Measurements from ENCODE around the gene GRIP1. TPM values are rescaled to one million over a fixed set of nuclear protein-coding genes. Genes with fewer than 3 reads are reported as not detected.

GRIP1 gene
- total RNA-seq, 1 donor = under 0.01 TPM

DNA sequence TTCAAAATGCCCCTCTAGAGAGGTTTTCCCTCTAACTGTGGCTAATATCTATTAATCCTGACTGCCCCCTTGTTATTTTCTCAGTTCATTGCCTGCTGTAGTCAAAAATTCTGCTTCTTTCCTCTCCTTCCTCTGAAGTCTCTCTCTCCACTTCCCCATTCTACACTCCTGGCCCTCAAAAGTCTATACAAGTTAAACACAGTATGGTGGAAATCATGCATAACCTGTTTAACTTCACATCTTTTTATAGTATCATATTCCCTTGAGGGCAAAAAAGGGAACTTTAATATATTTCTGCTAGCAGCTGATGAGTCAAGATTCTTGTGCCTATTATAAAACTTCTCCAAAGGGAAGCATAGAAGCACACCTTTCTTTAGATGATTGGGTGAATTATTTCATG lies 16.7 kb downstream of the GRIP1 start:
- H3K27ac ChIP-seq (ENCODE audit: low read depth, low read length) = no peak overlapping the region
- no peaks in the 10 kb centered on the region for H3K36me3 ChIP-seq (ENCODE audit: insufficient read depth, low read length)
- no peaks in the 10 kb centered on the region for H3K79me2 ChIP-seq (ENCODE audit: insufficient read depth, low read length)
- no peak overlapping the region for H3K4me2 ChIP-seq (ENCODE audit: insufficient read depth, low read length)
- peaks cover 3% of the 10 kb centered on the region for H3K4me1 ChIP-seq (ENCODE audit: insufficient read depth, low read length)
- no peaks in the 10 kb centered on the region for H3K27me3 ChIP-seq (ENCODE audit: insufficient read depth, low read length)
- no peak overlapping the region for H3K4me3 ChIP-seq (ENCODE audit: insufficient read depth, low read length)
- no peaks in the 10 kb centered on the region for H3K9me3 ChIP-seq (ENCODE audit: low read depth, low read length)
- no peaks in the 10 kb centered on the region for H4K20me1 ChIP-seq (ENCODE audit: insufficient read depth, low read length)
- H2AFZ ChIP-seq (ENCODE audit: low read length) = no peak overlapping the region
- DNase-seq (ENCODE audit: insufficient read length, low spot score, missing footprints) = no peak
- TF ChIP-seq, protein P1, sequence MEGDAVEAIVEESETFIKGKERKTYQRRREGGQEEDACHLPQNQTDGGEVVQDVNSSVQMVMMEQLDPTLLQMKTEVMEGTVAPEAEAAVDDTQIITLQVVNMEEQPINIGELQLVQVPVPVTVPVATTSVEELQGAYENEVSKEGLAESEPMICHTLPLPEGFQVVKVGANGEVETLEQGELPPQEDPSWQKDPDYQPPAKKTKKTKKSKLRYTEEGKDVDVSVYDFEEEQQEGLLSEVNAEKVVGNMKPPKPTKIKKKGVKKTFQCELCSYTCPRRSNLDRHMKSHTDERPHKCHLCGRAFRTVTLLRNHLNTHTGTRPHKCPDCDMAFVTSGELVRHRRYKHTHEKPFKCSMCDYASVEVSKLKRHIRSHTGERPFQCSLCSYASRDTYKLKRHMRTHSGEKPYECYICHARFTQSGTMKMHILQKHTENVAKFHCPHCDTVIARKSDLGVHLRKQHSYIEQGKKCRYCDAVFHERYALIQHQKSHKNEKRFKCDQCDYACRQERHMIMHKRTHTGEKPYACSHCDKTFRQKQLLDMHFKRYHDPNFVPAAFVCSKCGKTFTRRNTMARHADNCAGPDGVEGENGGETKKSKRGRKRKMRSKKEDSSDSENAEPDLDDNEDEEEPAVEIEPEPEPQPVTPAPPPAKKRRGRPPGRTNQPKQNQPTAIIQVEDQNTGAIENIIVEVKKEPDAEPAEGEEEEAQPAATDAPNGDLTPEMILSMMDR (IDR thresholded peaks at IDR 0.05; ENCODE audit: extremely low read depth, low read depth, low read length) = no peak

DNA sequence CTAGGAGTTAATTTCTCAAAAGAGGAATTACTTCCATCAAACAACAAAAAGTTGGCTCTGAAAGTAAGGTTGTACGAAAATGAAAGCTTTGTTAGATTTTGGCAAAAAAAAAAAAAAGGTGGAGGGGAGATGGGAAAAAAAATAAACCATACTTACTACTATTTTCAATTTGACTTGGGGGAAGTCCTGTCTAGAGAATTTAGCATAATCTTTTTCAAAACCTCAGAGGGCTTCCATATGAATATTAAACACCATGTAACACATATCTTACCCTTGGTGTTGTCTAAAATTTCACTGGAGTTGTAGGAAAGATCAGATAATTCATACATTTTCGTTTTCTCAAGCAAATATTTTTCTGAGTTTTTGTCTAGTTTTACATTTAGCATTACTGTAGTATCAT lies 17.5 kb downstream of the GRIP1 start:
- Histone ChIP-seq H3K9me3 (ENCODE audit: low read depth, low read length) (no peaks in the 10 kb centered on the region), H3K4me1 (ENCODE audit: insufficient read depth, low read length) (peaks cover 3% of the 10 kb centered on the region), H3K27ac (ENCODE audit: low read depth, low read length) (no peak overlapping the region), H4K20me1 (ENCODE audit: insufficient read depth, low read length) (no peaks in the 10 kb centered on the region), H3K79me2 (ENCODE audit: insufficient read depth, low read length) (no peaks in the 10 kb centered on the region), H2AFZ (ENCODE audit: low read length) (no peak overlapping the region), H3K27me3 (ENCODE audit: insufficient read depth, low read length) (no peaks in the 10 kb centered on the region), H3K4me2 (ENCODE audit: insufficient read depth, low read length) (no peak overlapping the region), H3K4me3 (ENCODE audit: insufficient read depth, low read length) (no peak overlapping the region), H3K36me3 (ENCODE audit: insufficient read depth, low read length) (no peaks in the 10 kb centered on the region)
- TF ChIP-seq, protein P1 (IDR thresholded peaks at IDR 0.05; ENCODE audit: extremely low read depth, low read depth, low read length) = no peak
- no peak for DNase-seq (ENCODE audit: insufficient read length, low spot score, missing footprints)

DNA sequence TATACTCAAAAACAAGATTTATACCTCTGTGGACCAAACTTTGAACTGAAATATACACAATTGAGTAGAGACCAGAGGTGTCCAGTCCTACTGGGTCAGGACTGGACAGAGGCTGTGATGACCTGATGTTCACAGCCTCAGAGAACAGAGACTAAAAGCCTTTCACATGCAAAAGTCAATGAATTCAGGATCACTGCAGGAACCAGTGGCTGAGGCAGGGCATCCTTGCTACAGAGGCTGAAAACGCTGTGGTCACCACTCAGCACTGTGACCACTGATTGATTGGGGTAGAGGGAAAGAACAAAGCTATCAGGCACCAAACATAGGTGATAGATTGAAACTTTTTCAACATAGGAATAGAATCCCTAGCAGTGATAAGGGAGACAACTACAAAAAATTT lies 25.1 kb downstream of the GRIP1 start:
- no peaks in the 10 kb centered on the region for H3K4me1 ChIP-seq (ENCODE audit: insufficient read depth, low read length)
- H2AFZ ChIP-seq (ENCODE audit: low read length) = no peak overlapping the region
- peaks cover 8% of the 10 kb centered on the region for H3K27me3 ChIP-seq (ENCODE audit: insufficient read depth, low read length)
- TF ChIP-seq, protein P1 (IDR thresholded peaks at IDR 0.05; ENCODE audit: extremely low read depth, low read depth, low read length) = no peak
- no peaks in the 10 kb centered on the region for H3K79me2 ChIP-seq (ENCODE audit: insufficient read depth, low read length)
- no peak overlapping the region for H3K4me3 ChIP-seq (ENCODE audit: insufficient read depth, low read length)
- DNase-seq (ENCODE audit: insufficient read length, low spot score, missing footprints) = no peak
- no peak overlapping the region for H3K4me2 ChIP-seq (ENCODE audit: insufficient read depth, low read length)
- H3K9me3 ChIP-seq (ENCODE audit: low read depth, low read length) = no peaks in the 10 kb centered on the region
- no peaks in the 10 kb centered on the region for H3K36me3 ChIP-seq (ENCODE audit: insufficient read depth, low read length)
- no peaks in the 10 kb centered on the region for H4K20me1 ChIP-seq (ENCODE audit: insufficient read depth, low read length)
- no peak overlapping the region for H3K27ac ChIP-seq (ENCODE audit: low read depth, low read length)

DNA sequence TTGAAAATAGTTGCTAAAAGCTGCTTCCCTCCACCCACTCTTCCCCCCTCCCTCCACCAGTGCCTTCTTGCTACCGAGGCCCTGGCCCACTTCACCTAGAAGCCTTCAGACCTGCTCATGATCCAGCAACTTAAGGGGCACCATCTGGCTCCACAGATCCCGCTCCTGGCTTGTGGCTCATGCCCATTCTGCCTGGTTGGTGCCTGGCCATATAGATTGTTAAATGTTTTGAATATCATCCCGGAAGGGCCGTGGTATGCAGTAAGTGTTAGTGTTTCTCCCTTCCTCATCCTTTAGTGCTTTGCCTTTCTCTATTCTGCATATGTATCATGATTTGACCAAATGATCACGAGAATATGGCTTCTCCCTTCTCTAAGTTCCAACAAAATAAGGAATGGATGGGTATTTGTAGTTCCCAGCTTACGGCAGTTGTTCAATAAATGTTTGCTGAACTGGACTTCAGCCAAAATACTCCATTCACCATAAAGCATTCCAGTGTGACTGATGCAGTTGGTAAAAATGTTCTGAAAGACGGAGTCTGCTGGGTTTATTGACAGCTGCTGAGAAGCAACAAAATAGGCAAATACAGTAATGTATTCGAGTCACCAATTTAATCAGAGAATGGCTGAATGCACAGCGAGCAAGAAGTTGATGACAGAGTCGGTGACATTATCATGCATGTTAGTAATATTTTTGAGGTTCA lies 30.7 kb downstream of the GRIP1 start:
- no peak overlapping the region for H3K27ac ChIP-seq (ENCODE audit: low read depth, low read length)
- peaks cover 20% of the 10 kb centered on the region for H3K4me1 ChIP-seq (ENCODE audit: insufficient read depth, low read length)
- peaks cover 4% of the 10 kb centered on the region for H3K27me3 ChIP-seq (ENCODE audit: insufficient read depth, low read length)
- H3K36me3 ChIP-seq (ENCODE audit: insufficient read depth, low read length) = no peaks in the 10 kb centered on the region
- H3K9me3 ChIP-seq (ENCODE audit: low read depth, low read length) = no peaks in the 10 kb centered on the region
- TF ChIP-seq, protein P1 (IDR thresholded peaks at IDR 0.05; ENCODE audit: extremely low read depth, low read depth, low read length) = no peak
- no peak overlapping the region for H3K4me2 ChIP-seq (ENCODE audit: insufficient read depth, low read length)
- H2AFZ ChIP-seq (ENCODE audit: low read length) = no peak overlapping the region
- no peak overlapping the region for H3K4me3 ChIP-seq (ENCODE audit: insufficient read depth, low read length)
- no peak for DNase-seq (ENCODE audit: insufficient read length, low spot score, missing footprints)
- no peaks in the 10 kb centered on the region for H3K79me2 ChIP-seq (ENCODE audit: insufficient read depth, low read length)
- no peaks in the 10 kb centered on the region for H4K20me1 ChIP-seq (ENCODE audit: insufficient read depth, low read length)
